GDM1 (cell line): ENCODE data around the gene LHX3.

ENCODE experiments used
- DNase-seq: peaks from one replicate; lab custom pipeline; 2025; lab: John Stamatoyannopoulos, UW

The LHX3 gene

DNA sequence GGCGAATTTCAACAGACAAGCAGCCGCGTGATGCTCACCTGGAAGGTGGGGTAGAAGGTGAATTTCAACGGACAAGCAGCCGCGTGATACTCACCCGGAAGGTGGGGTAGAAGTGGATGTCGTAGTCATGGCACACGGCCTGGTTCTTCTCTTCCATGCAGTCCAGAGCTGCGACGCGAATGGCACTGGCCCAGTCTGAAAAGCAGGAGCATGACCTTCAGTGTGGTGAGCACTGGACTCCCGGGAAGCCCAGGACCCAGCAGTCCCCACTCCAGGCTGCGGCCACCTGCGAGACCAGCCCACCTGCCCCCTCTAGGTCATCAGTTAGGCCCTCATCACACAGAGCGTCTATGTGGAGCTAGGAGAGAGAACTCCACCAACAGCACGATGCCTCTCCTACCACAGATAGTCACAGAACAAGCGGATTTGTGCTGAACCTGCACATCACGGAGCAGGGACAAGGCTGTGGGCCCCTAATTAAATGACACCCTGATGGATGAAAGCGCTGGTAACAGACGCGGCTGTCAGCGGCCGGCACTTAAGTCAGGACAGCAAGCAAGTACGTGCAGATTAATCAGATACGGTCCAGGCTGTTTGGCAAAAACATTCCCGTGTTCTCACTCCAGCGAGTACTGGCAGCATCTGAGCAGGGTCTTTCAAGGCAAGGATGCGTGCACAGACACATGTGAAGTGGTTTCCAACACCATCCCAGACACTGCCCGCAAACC, 21.9 kb upstream of the LHX3 start:
- DNase-seq: no peak

DNA sequence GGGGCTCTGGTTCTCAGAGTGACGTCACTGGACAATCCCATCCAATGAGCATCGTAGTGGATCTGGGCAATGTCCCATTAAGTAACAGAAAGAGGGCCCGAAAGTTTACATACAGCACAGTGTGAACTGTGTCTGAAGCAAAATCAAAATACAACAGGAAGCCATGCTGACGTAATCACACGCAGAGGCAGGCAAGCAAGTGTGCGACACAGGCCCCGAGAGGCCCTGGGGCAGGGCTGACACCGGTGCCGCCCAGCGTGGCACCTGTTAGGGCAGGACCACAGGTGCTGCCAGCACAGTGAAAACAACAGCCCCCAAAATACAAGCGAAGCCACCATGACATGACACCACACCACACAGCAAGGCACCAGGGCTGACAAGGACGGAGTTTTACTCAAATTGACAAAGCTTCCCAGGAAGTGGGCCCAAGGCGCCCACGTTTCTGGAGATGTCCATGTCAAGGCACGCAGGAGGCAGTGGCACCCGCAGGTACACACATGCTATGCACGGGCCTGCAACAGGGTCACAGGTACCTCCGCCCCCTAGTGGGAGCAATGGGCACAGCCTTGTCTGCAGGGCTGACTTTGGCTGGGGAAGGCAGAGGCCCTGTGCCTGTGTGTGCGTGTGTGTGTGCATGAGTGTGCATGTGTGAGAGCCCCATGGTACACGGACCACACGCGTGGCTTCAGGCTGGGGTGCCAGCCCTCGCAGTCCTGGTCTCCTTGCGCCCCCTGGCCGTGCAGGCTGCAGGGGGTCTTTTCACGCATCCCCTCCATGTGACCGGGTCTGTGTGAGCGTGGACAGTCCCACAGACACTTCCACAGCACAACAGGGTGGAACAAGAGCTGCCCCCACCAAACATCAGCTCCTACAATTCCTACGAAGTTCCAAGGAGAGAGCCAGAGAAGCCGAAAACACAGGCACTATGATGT, 21.1 kb upstream of the LHX3 start:
- DNase-seq: no peak

DNA sequence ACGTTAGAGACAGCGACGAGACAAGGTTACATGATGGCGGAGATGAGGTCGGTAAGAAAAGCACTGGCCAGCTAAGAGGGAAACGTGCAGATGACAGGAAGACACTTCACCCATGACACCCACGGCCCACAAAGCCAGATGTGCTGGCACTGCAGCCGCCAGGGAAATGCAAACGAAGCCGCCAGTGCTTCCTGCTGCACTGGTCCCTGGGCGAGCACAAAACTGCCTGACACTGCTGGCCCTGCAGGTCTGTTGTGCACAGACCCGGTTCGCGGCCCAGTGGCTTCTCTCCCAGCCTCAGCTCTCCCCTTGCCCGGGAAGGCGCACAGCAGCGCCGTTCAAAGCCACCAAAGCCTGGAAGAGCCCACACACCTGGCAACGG, 20.4 kb upstream of the LHX3 start:
- no peak for DNase-seq

DNA sequence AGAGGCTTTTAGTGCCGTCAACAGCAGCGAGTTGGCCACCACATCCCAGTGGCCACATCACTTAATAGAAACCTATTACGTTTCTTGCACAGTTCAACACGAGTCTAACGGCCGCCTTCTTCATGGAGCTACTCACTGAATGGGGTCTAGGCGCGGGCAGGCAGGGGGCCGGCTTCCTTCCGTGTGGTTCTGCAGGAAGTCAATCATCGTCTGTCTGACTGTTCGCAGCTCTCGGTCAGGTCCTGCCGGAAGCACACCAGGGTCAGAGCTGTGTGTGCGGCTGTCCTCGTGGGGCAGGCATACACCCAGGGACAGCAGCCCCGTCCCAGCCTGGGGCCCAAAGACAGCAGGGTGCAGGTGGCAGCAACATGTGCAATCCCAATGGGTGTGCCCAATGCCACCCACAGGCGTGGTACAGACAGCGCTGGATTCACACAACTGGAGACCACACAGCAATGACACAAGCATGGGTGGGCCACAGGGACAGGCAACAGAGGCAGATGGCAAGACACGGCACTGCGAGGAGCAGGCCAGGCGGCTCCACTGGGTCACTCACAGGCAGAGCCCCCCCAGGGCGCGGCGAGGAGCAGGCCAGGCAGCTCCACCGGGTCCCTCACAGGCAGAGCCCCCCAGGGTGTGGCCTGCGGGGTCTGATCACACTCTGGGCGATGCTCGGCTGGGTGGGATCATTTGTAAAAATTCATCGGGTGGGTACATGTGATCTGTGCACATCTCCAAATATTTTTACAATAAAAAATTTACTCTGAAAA, 19.1 kb upstream of the LHX3 start:
- no peak for DNase-seq

DNA sequence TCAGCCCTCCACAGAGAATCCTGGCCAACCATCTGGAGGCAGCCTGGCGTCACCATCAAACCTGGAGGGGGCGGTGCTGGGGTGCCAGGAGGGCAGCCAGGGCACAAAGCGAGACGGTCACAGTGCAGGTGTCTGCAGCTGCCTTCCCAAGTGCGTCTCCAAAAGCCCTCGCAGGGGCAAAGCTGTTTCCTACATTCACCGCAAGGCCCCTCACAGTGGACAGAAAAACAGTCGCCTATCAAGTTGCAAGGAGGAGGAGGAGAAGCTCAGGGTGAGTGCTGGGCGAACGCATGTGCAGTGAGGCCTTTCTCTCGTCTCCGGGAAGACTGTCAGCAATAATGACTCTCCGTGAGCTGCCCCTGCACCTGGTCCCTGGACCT, 18.0 kb upstream of the LHX3 start:
- no peak for DNase-seq

DNA sequence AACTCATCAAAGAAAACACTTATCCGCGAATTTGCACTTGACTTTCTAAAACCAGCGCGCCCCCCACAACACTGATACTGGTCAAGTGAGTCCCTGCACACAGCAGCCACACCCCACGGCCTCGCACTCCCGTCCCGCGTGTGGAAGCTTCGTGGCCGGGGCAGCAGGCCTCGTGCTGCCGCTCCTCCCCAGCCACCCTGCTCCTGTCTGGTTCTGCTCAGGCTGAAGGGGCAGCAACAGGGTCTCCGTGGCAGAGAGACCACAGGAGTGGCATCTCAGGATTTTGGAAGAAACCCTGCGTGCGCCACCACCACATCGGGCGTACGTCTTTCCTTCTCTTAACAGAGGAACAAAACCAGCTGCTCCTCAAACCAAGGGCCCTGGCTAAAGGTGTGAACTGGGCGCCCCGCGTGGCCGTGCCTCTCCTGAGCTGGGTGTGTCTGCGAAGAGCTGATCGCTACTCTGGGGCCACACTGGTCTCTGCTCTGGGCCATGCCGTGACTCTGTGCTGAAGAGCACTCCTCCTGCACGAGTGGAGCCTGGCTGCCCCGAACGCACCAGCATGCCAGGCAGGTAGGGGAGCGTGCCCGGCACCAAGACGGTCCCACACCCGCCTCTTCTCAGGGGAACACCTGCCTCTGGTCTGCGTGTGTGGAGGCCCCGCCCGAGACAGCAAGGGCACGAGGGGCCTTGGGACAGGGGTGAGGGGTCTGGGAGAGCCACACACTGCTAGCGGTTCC, 17.4 kb upstream of the LHX3 start:
- DNase-seq: no peak

DNA sequence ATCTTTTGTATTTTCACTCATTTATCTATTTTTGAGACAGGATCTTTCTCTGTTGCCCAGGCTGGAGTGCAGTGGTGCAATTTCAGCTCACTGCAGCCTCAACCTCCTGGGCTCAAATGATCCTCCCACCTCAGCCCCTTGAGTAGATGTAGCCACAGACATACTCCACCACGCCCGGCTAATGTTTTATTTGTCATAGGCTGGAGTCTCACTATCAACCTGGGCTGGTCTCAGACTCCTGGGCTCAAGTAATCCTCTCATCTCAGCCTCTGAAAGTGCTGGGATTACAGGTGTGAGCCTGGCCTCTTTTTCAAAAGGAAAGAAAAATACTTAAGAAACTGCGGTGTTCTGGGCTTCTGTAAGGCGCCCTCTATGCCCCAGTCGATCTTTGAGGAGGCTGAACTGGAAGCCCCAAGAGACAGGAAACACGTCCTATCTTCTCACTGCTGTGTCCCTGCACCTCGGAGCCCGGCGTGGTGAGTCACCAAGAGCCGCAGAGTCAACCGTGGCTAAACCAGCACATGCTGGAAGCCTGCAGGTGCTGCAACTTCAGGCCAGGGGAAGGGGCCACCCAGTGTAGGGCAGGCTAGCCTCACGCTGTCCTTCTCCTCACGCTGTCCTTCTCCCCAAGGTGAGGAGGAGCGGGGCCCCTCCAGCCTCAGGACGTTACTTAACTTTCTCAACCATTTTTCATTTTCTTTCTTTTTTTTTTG, 15.2 kb upstream of the LHX3 start:
- no peak for DNase-seq

DNA sequence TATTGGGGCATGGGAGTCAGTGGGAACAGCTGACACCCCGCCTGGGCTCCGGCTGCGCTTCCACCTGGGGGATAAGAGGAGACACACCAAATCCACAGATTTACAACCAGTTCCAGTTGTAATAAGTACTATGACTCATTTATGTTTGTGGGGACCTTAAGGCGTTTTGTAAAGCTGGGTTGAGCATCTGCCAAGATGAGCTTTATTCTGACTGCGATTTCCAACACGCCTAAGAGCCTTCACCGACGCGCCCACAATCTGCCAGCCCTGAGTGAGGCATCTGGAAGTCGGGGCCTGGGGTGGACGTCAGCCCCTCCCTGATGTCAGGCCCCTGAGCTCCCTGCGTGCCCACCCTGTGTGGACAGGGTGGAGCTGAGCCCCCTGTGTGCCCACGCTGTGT, 14.3 kb upstream of the LHX3 start:
- DNase-seq: no peak

DNA sequence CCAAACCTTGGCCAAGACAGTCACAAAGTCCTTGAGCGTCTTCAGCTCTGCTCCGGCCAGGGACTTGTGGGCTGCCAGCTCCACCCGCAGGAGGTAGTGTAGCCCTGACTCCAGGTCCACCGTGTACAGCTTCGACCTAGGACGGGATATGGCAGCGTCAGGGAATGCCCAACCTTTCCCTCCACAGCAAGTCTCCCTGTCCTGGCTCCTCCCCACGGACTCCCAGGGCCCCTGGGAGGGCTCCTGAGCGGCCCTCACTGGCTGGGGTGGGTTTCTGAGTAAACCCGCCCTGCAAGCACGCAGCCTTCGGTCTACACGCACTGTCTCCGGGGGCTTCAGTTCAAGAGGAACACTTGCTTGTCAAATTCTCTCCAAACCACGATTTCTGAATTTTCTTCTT, 13.7 kb upstream of the LHX3 start:
- DNase-seq: no peak

DNA sequence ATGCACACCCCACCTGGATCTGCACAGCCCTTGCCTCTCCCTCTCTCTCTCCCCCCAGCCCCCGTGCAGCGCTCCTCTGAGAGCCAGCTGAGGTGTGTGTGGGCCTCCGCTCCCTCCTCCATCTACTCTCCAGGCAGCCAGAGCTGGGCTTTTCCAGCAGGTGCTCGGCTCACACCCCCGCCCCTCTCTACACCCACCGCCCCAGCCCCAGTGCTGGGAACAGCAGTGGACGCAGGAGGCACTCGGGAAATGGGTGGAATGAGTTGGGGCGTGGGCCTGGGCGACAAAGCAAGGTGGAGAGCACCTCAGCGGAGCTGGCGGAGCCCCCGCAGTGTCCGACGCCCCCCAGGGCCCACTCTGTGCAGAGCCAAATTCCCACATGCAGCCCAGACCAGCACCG, 13.3 kb upstream of the LHX3 start:
- no peak for DNase-seq

DNA sequence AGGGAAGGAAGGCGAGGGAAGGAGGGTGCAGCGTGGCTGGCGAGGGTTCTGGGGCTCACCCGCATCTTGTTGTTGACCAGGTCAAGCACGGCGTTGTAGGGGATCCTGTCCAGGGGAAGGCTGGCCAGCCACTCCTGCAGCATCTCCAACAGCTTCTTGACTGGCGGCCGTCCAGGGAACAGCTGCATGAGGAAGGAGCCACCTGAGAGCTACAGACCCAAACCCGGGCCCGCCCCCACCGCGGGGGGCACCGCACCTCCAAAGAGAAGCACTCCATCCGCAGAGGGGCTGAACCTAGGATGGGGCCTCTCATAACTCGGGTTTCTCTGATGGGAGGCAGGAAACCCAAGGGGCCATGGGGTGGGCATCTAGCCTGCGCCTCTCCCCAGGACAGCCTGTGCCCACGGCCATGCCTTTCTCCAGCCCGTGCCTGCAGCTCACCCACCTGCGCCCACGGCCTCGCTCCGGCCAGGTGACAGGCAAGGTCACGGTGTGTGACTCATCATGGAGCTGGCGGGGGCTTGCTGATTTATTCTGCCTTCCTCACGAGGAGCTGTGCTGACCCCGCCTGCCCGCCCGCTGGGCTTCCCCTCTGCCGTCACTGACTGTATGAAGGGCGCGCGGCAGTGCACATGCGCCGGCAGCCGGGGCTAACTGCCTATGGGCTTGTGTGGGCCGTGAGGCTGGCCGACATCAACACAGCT, 11.8 kb upstream of the LHX3 start:
- no peak for DNase-seq

DNA sequence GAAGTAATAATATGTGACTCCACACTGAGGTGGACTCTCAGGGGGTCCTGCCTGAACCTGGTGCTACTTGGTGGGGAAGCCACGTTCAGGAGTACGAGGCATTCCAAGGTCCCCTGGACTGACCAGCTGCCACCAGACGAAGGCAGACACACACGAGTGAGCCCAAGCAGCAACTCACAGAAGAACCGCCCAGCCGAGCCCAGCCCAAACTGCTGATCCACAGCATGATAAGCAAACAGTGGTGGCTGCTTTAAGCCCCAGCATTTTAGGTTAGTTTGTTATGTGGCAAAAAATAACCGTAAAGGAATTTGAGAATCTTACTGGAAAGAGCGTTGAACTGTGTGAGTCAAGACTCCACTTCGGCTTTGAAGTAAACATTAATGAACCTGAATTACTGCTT, 8.8 kb upstream of the LHX3 start:
- DNase-seq: no peak

DNA sequence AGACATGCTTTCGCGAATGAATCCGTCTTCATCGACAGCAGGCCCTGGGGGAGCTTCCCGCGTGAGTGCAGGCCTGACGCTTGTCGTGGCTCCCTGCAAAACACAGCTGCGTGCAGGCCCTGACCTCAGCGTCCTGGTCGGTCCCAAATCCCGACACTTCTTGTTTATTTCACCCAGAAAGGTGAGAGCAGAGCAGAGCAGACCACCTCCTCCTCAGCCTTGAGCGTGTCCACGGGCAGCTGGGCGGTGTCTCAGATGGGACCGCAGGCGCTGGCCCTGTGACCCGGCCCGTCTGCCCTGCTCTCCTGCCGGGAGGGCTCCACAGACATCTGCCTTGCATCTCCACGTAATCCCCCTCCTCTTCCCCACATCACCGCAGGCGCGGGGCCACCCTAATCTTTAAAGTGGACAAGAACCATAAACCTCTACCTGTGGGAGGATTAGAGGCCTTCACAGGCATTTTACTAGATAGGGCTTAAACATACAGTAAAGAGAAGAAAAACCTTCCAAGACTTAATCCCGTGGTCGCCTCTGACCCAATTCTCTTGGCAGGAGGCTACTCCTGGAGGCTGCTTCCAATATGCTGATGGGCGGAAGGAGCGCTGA, 7.5 kb upstream of the LHX3 start:
- no peak for DNase-seq

DNA sequence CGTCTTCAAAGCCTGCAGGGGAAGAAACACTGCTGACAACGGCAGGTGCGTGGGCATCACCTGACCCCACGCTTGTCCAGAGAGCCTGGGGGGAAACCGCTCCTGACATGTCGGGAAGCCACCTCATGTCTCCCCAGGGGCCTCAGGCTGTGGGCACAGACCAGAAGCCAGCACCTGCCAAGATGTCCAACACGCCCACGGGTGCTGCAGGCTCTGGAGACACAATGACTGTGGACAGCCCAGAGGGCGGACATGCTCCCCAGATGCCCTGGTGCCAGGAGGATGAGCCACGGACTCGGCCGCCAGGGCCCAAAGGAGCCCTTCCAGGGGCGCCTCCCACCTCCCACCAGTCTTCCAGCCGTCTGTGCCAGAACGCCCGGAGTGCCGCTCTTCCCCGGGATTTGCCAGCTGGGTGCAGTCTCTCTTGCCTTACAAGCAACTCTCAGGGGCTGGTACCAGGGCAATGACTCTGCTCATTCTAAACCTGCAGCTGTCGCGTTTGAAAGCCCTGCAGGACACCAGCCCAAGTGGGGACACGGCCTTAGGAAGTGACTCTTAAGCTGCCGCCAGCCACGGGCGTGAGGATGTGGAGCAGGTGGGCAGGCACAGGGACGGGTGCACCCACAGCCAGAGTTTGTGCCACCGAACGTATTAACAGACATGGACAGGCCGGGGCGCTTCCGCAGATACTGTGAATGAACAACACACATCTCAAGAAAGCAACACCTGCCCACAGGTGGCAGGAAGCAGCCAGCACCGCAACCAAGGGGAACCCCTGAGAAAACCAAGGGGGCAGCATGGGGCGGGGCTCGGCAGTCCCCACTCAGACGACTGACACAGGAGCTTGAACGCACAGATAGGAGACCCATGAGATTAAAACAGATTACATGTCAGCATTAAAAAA, 6.8 kb upstream of the LHX3 start:
- DNase-seq: no peak

DNA sequence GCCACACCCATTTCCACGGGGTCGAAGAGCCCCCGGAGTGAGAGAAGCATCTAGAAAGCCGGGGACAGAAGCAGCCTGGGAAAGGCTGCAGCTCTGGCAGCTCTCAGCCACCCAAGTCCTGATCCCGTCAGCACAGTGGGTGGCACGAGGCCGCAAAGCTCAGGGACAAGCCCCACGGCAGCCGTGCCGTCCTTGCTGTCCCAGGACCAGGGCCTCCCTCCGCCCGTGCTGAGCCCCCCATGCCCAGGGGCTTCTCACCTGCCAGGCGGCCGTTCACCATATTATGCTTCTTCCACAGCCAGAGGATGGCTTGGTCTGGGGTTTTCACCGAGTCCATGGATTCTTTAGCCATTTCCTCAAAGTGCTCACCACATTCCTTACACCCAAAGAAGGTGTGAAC, 6.1 kb upstream of the LHX3 start:
- no peak for DNase-seq

DNA sequence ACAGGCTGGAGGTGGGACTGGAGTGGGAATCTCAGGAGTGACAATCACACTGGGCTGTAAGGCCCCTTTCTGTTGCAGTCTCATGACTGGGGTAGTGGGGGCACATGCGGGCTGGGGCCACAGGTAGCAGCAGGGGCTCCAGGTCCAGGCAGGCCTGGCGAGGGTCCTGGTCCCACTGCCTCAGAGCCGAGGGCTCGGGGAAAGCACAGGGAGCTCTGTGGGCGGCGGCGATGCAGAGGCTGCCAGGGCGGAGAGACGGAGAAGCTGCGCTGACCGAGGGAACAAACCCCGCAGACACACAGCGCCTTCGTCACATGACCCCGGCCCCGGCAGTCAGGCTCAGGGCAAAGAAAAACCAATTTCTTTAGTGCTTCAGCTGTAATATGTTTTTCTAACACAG, 5.3 kb upstream of the LHX3 start:
- no peak for DNase-seq

DNA sequence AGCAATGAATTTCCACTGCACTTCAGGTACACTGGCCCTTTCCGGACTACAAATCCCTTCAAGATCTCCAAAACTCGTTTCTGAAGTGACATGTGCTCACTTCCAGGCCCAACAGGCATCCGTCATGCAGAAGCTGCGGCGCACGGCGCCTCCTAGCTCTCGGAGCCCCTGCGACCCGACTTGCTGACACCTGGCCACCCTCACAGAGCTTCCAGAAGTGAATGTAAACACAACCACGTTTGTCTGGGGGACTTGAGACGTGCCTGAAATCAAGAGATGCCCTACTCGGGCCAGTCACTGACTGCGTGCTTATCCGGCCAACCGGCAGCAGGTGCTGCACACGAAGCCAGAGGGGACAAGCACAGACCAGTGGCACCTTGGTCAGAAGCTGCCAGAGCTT, 4.9 kb upstream of the LHX3 start:
- no peak for DNase-seq

DNA sequence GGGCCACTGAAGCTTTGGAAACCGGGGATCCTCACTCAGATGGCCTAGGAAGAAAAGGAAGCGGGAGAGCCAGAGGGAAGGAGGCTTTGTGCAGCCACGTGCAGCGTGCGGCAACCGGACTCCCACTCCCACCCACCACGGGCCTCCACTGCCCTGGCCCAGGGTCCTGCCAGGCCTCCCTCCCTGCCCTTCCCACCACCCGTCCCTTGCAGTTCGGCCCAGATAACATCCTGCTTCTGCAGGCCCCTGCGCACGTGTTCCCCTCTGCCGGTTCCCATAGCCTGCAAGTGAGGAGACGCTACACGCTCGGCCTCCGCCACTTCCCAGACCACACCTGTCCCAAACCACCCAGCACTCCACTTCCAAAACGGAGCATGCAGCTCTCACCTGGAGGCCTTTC, 4.3 kb upstream of the LHX3 start:
- DNase-seq: no peak

DNA sequence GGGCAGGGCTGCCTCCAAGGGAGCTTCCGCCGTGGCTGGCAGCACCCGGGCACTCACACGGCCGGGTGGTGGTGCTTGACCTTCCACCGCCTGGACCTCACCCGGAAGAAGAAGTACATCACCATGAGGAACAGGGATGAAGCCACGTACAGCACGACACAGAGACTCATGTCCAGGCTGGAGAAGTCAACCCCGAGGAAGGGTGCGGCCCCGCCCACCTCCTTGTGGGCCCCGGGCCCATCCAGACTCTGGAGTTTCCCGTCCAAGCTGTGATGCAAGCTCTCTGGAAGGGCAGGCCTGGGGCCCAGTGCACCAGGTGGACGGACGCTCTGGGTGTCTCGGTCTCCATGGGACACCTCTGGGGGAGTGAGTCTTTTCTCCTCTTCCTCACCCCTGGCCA, 3.7 kb upstream of the LHX3 start:
- DNase-seq: no peak
